ENCODE results near the gene TLCD3B. TPM values are rescaled to one million over a fixed set of nuclear protein-coding genes. Genes with fewer than 3 reads are reported as not detected.

The TLCD3B gene
- total RNA-seq, 1 experiment from 2014 or later, result 20.9 TPM

GRCh38 chr16:29978081-29978480, 53.0 kb downstream of the TLCD3B start:
- H3K23ac ChIP-seq (ENCODE audit: insufficient read length, low read depth, low read length), result no peak overlapping the region
- no peak overlapping the region for H2BK120ac ChIP-seq (ENCODE audit: low read depth, low read length, poor library complexity, severe bottlenecking)
- DNase-seq, result no peak
- peaks cover 14% of the 10 kb centered on the region for H3K23me2 ChIP-seq (ENCODE audit: insufficient read length, low read depth, low read length, poor library complexity, severe bottlenecking)
- H2BK15ac ChIP-seq (ENCODE audit: low read depth, low read length), result no peak overlapping the region
- no peak overlapping the region for H3K9ac ChIP-seq (ENCODE audit: extremely low read depth, insufficient read length, low read length)
- H3K27ac ChIP-seq (ENCODE audit: insufficient read length, low read depth, low read length), result no peak overlapping the region
- H3K14ac ChIP-seq (ENCODE audit: insufficient read depth, low read length), result no peak overlapping the region
- peaks cover 5% of the 10 kb centered on the region; the same call in 1 of the 2 replicates for H3K79me2 ChIP-seq (ENCODE audit: insufficient read depth, low read length)
- H4K20me1 ChIP-seq (ENCODE audit: control insufficient read depth, insufficient read depth, insufficient read length), result no peaks in the 10 kb centered on the region
- H3K4me1 ChIP-seq (ENCODE audit: insufficient read depth, low read length), result peaks cover 3% of the 10 kb centered on the region; the same call in 1 of the 2 replicates
- no peak overlapping the region for H3K56ac ChIP-seq (ENCODE audit: insufficient read length, low read depth, low read length)
- no peaks in the 10 kb centered on the region for H3K9me3 ChIP-seq (ENCODE audit: control insufficient read depth, low read depth, low read length)
- H4K5ac ChIP-seq (ENCODE audit: insufficient read length, low read depth, low read length), result no peak overlapping the region
- no peak overlapping the region for H3T11ph ChIP-seq (ENCODE audit: low read length)
- H2AFZ ChIP-seq (ENCODE audit: low read length), result no peak overlapping the region
- no peaks in the 10 kb centered on the region for H3K27me3 ChIP-seq (ENCODE audit: insufficient read depth, low read length)
- no peak overlapping the region for H3K4me2 ChIP-seq (ENCODE audit: insufficient read depth, insufficient read length, low read length)
- no peak overlapping the region for H4K91ac ChIP-seq (ENCODE audit: insufficient read length, low read depth, low read length)
- no peak overlapping the region for H3K4ac ChIP-seq (ENCODE audit: low read depth, low read length)
- Mint-ChIP-seq H3K27ac (peak overlapping the region in 1 of 3 experiments; percentile 25; a peak in 1 of 7 replicates), H3K36me3 (ENCODE audit: insufficient read depth in 1 of 3, low read depth in 3 of 3) (peaks cover 33 to 52% (median 47%) of the 10 kb centered on the region in 3 experiments), H3K4me1 (peaks cover 29% of the 10 kb centered on the region in 2 experiments), H3K9me3 (peaks cover 3% of the 10 kb centered on the region in 2 experiments), H3K27me3 (ENCODE audit: low read depth) (peaks cover 3% of the 10 kb centered on the region), H3K4me3 (no peak overlapping the region)
- H4K8ac ChIP-seq (replicated peaks; ENCODE audit: insufficient read length, low read depth, low read length), result no peak overlapping the region
- WGBS (ENCODE audit: extremely low coverage, insufficient read length, low lambda C conversion rate), result no CpG with 5 or more reads among the region's 9 CpGs
- peaks cover 7% of the 10 kb centered on the region for H3K79me1 ChIP-seq (ENCODE audit: insufficient read depth, low read depth, low read length, poor library complexity, severe bottlenecking)
- H2BK5ac ChIP-seq (ENCODE audit: insufficient read length, low read length), result no peak overlapping the region
- H2AK5ac ChIP-seq (ENCODE audit: insufficient read length, low read length), result no peak overlapping the region
- H2BK12ac ChIP-seq (ENCODE audit: insufficient read length, low read depth, low read length), result no peak overlapping the region
- no peak for TF ChIP-seq CTCF (conservative IDR thresholded peaks at IDR 0.05)
- no peak overlapping the region for H3K18ac ChIP-seq (ENCODE audit: insufficient read length, low read depth, low read length)
- H2BK20ac ChIP-seq (ENCODE audit: low read depth, low read length, poor library complexity, severe bottlenecking), result no peak overlapping the region

Data from H9 (cell line).